HG02678 (cell line): ENCODE measurements around the gene ABCC12.

Experiments used
- ATAC-seq: cut with Tn5 transposase; IDR thresholded peaks from one replicate; pipeline ENCODE4 v1.9.1; 2021; ENCODE audit warnings: mild to moderate bottlenecking, moderate library complexity; ENCODE audit not compliant: unreplicated experiment

ABCC12 gene

DNA sequence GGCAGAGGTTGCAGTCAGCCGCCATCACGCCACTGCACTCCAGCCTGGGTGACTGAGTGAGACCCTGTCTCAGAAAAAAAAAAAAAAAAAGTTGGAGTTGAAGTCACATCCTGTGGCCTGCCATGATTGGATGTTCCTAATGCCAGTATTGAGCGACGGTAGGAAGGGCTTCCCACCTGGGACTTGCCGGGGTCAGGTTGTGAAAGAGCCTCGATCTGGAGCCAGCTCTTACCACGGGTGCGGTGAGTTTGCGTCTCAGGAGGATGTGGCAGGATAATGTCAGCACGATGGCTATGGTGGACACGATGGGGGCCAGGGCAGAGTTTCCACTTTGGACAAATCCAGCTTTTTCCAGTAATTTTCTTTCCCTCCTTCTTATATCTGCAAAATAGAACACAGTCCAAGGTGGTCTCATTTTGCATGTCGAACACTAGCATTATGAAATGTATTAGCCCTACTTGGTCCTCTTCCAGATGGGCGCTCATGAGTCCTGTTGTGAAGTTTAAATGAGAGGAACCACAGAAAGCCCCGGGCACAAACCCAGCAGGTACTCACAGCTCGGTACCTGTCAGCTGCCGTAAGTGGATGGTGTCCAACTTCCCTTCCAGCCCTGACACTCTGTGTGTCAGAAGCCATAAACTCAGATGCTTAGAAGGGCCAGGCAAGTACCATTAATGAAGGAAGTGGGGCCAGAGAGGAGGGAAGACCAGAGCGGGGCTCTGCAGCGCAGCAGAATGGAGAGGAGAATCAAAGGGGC is 22.2 kb downstream of the ABCC12 start:
- ATAC-seq: no peak

- no peak for ATAC-seq
These were observed 23.1 kb downstream of the ABCC12 start for GRCh38 chr16:48132696-48133095.

GRCh38 chr16:48131201-48131935 is 24.4 kb downstream of the ABCC12 start:
- ATAC-seq: no peak

DNA sequence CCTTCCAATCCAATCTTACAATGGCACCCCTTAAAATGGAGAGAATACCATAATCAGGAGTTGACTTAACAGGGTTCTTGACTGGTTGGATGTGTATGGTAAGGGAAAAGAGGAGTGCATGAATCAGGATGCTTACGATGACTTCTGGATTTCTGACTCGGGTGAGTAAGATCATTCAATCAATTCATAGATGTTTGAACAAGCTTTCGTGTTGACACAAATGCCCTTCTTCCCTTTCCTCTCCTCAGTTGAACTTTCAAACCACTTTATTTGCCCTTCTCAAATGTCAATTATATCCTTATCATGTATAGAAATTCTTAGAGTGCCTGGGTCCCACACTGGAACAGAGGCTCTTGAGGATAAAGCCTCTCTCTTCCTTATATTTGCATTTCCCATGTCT is 25.9 kb downstream of the ABCC12 start:
- ATAC-seq: no peak

DNA sequence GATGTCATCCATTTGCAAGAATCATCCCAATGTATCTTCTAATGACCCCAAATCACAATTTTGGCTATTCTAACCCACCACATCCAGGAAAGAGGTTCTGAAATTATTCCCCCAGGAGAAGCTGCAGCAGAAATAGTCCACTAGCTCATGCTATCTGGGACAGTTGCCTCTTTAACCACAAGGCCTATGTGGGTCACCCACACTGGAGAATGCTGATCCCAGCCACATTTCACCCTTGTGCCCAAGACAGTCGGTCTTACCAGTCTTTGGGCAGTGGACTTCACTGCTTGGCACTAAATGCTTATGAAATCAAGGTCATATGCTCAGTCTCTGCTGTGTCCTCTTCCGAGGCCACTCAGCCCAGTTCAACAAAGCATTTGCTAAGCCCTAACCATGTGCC is 27.0 kb downstream of the ABCC12 start:
- ATAC-seq: no peak

- ATAC-seq: no peak
These were observed 28.8 kb downstream of the ABCC12 start for GRCh38 chr16:48126801-48127644.

DNA sequence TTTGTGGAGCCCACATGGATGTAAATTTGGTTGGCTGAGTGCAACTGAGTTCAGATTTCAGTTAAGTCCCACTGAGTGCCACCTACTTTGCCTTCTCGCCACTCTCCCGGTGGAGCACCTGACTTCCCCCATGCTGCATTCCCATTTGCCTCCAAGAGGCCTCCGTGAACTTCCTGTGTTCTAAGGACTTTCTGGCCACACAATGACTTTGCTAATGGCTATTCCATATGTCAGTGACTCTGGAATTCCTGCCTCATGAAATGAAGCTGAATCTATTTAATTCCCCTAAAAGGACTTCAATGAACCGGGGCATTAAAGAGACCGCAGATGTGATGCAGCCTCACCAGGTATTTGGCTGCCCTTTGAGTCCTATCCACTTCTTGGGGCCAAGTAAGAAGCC is 29.9 kb downstream of the ABCC12 start:
- ATAC-seq: no peak

DNA sequence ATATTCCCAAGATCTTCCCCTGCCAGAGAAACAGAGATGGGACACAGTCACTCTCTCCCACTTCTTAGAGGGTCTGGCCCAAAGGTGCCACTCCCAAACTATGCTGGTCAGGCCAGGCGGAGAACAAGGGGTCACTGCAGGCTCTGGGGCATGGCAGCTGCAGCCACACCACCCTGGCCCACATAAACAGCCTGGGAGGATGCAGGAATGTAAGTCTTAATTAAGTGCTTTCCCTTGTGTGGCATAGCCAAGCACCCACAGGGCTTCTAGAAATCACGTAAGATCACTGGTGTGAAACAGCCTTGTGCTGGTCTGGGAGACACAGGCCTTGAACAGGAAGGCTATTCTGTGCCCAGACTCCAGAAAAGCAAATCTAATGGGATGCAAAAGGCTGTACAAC is 31.5 kb downstream of the ABCC12 start:
- ATAC-seq: no peak

GRCh38 chr16:48123104-48123788 is 32.5 kb downstream of the ABCC12 start:
- ATAC-seq: no peak

DNA sequence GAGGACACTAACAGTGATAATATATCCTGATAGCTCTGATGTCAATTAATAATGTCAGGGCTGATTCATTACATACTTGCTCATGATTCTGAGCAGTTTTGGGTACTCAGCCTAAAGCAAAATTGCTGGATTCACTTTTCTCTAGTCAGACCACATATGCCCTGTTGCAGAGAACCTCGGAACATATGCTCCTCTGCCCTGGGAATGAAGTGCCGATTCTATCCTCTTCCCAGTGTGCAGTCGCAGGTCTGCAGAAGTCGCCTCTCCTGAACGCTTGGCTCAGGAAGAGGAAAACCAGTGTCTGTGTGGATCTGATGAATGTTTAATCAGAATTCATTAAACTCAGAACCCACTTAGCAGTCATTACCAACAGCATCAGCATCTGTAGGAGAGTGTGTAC is 34.5 kb downstream of the ABCC12 start:
- no peak for ATAC-seq

DNA sequence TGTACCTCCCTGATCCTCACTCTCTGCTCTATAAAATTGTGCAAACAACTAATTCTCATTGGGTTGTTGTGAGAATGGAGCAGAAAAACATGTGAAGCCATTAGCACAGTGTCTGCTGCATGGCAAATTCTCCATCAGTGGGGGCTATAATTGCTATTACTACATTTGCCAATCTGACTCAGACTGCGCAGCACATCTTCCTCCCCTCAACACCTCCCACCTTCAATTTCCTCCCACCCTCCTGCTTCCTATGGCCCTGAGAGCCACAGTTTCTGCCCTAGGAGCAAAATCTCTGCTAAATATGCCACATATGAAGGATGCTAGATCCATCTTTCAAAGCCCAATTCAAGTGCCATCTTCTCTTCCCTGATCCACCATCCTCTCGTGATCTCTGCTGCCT is 37.0 kb downstream of the ABCC12 start:
- ATAC-seq: no peak

- ATAC-seq: peak; percentile 84
These were observed 38.3 kb downstream of the ABCC12 start for GRCh38 chr16:48117217-48118105.

GRCh38 chr16:48115299-48115698 is 40.5 kb downstream of the ABCC12 start:
- ATAC-seq: no peak

GRCh38 chr16:48114410-48114809 is 41.4 kb downstream of the ABCC12 start:
- ATAC-seq: no peak

GRCh38 chr16:48113471-48113870 is 42.3 kb downstream of the ABCC12 start:
- ATAC-seq: no peak

DNA sequence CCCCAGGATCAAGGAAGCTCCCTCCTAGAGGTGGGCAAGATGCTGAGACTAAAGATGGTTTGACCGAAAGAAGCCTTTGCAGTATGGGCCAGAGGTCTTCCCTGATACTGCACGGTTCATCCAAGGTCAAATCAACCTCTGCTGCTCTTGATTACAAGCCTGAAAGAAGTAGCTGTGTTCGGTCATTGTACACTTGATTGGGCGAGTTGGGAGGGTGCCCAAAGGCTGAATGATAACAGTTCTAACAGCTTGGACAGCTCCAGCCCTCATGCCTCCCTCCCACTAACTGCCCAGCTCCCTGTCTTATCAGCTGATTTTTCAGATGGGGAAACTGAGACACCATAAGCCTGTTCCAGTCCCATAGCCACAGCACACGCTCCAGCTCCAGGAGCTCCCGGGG is 42.8 kb downstream of the ABCC12 start:
- ATAC-seq: no peak

- no peak for ATAC-seq
These were observed 43.2 kb downstream of the ABCC12 start for GRCh38 chr16:48112600-48112999.

GRCh38 chr16:48110982-48111381 is 44.8 kb downstream of the ABCC12 start:
- ATAC-seq: no peak

GRCh38 chr16:48110000-48110399 is 45.8 kb downstream of the ABCC12 start:
- no peak for ATAC-seq

- no peak for ATAC-seq
These were observed 46.3 kb downstream of the ABCC12 start for GRCh38 chr16:48109475-48109874.
